Activated CD4-positive, CD25-positive, alpha-beta regulatory T cell (primary cell): ENCODE measurements around the gene CACNA1D.

Source experiments
- DNase-seq, 4 experiments: peaks; one replicate each; lab custom pipeline; 2025; lab: John Stamatoyannopoulos, UW

The CACNA1D gene

GRCh38 chr3:53715815-53716483 lies 221.5 kb downstream of the CACNA1D start:
- DNase-seq: no peak

DNA sequence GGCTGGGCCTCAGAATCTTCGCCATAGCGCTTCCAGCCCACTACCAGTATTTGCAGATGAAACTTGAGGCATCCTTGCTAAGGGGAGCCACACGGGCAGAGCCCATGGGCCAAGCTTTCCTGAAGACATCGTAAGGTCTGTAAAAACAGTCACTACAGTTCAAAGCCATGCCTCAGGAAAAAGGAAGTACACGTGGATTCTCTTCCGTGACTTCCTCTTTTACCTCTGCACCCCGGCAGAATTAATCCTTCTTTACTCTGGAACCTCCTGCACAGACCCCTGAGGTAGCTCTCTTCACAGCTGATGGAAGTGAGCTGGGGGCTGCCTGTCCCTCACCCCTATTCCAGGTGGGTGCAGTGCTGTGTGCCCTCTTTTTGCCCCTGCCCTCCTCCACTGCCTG lies 222.6 kb downstream of the CACNA1D start:
- no peak for DNase-seq

DNA sequence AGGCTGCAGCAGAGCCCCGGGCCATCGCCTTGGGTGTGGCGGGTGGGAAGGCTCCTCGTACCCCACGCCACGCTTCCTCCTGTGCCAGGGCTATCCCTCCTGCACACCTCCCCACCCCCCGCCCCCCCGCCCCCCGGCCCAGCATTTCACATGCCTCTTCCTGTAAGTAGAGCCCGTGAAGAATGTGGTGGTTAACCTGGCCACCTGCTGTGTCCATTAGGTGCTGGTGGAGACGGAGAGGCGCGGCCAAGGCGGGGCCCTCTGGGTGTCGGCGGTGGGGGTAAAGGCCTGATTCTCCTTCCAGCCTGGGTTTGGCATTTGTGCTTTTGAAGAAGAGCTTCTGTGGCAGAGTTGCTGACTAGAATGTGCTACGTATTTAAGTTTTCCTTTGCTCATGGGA lies 224.1 kb downstream of the CACNA1D start:
- no peak for DNase-seq

GRCh38 chr3:53719796-53720195 lies 225.4 kb downstream of the CACNA1D start:
- no peak for DNase-seq

DNA sequence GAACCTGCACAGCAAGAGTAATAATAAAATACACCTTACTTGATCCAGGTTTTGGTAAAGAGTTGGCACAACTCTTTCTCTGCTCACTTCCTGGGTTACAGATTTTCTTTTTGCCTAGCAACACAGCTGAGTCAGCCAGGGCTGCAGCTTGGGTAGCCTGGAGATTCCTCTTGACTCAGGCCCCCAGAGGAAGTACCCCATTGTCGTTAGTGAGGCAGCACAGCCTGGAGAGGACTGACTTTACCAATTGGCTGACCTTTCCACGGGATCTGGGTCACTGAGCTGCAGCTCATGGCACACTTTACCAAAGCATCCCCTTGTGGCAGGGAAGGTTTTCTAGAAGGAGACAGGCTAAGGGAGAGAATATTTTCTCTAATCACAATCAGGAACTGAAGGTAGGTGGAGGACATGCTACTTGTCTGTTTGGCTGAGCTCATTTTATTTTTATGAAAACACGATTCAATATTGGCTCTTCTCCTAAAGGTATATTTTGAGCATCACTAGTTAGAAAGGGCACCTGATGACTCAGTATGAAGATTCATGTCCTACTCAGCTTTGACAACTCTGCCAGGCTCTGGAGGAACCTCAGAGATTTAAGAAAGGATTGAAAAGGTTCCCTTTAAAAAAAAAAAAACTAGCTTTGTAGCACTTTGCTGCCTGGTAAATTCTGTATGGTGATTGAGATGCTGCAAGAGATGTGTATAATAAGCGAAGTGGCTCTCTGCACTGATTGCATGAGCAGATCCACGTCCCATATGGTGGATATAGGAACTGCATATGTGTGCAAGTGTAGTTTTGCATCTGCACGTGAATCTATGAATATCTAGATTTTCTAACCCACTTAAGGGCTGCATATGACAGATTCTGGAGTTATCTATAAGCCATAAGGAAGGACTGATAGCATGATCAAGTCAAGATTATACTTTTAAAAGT lies 227.0 kb downstream of the CACNA1D start:
- no peak for DNase-seq

DNA sequence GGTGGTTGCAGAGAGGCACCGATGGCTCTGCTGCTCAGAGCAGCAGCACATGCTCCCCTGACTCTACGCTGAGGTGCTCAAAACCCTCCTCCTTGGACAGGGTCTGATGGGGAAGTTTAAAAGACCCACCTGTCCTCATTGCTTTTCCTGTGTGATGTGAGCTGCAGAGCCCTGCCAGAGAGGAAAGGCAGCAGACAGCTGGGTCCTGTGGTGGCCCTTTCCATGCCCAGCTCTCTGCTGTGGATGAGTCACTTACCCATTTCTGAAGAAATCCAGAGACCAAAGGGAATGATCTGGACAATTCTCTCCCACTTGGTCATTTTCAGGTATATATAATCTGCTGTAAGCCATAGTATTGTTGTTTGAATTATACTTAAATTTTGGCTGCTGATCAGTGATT lies 230.2 kb downstream of the CACNA1D start:
- no peak for DNase-seq

DNA sequence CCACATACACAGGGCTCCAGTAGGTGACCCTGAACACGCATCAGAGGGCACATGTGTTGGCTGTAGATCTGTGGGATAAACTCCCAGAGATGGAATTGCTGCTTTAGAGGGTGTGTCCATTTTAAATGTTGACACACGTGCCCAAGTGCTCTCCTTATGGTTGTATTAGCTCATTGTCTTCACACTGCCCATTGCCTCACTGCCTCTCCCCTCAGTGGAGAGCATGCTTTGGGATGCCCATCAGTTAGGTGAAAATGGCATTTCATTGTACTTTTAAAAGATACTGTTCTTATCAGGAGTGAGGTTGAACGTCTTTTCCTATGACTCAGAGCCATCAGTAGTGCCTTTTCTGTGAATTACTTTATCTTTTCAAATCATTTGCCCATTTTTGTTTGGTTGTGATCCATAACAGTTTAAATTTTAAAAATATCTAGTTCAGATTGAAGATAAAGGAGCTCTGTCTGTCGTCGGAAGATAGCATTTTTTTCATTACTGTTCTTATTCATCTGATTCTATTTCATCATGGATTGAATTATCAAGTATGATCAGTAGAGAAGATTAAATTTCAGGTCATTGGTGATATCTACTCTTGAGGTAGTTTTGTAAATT lies 231.1 kb downstream of the CACNA1D start:
- no peak for DNase-seq

GRCh38 chr3:53726643-53727042 lies 232.2 kb downstream of the CACNA1D start:
- no peak for DNase-seq

DNA sequence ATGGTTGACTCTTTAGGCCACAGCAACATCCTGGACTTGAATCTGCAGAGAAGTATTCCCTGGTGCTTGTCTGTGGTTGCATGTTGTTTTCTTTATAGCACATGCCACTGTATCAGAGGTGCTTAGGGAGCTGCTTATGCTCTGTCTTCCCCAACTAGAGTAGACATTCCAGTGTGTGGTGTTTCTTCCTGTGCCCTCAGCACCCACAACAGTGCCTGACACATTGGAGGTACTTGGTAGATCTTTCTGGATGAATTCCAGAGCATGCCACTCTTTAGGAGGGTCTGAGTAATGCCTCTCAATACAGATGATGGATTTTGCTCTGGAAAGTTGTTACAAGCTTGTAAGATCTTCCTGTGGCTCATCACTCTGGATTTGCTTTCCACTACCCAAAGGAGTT lies 234.2 kb downstream of the CACNA1D start:
- DNase-seq: no peak

- DNase-seq: no peak
Observed at GRCh38 chr3:53729159-53729558, 234.7 kb downstream of the CACNA1D start.

DNA sequence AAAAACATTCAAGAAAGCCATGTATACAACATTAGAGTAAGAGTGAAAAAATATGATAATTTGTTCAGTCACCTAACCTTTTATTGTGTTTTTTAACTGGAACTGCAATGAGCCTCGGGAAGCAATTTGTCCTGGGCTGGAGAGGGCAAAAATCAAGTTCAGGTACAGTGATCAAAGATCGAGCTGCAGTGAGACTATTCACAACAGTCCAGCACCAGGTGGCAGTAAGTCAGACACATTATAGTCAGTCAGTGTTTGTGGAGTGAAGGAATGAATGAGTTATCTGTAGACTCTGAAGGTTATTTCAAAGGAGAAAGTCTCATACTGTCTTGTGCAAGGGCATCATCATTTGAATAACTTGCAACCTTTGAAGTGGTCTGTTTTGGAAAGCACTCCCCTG lies 235.2 kb downstream of the CACNA1D start:
- DNase-seq: no peak

GRCh38 chr3:53730576-53730975 lies 236.2 kb downstream of the CACNA1D start:
- DNase-seq: no peak

- DNase-seq: no peak
Observed at GRCh38 chr3:53731934-53732624, 237.7 kb downstream of the CACNA1D start.

DNA sequence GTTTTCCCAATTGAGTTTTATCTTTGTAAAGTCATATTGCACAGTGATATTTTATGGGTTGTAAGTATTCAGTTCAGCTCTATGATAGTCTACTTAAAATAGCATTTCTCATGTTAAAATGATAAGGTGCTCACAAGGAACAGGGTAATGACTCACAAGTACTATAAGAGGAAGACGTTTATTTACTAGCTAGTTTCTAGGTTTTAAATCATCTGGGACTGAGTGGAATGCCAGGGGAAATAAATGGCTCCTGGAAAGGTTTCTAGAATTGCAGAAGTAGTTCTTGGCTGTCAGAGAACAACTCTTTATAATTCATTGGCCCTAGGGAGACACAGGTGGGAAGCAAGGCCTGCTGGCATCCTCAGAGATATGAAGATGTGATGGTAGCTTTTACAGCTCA lies 239.0 kb downstream of the CACNA1D start:
- no peak for DNase-seq

DNA sequence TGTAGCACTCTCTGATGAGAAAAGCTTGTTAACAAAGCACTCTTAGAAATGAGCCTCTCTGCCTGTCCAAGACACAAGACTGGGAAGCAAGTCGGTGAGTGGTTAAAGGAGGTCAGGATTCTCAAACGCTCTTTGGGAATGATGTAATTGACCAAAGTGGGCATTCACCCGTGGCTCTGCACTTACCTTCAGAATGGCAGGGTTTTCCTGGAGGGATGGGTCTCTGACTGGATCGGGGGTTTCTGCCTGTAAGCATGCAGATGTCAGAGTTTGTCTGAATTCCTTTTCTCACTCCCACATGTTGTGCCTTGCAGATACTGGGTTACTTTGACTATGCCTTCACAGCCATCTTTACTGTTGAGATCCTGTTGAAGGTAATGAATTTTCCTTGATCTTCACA lies 245.6 kb downstream of the CACNA1D start:
- no peak for DNase-seq

GRCh38 chr3:53740956-53741355 lies 246.5 kb downstream of the CACNA1D start:
- DNase-seq: no peak

DNA sequence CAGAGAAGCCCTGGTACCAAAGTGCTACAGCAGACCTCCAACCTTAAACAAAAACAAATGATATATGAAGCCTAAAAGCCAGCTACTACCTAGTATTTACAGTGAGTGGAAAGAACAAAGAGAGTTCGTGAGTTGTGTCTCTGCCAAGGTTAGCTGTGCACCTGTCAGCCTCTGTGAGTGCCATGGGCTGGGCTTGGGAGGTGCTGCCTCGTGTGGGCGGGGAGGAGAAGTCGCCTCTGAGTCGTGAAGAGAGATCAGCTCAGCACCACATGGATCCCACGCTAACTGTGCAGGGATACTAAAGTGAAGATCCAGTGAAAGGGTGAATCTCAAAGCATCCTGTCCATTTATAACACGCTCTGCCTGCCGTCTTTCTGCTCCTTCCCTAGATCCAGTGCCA lies 249.9 kb downstream of the CACNA1D start:
- no peak for DNase-seq

GRCh38 chr3:53747559-53747958 lies 253.1 kb downstream of the CACNA1D start:
- no peak for DNase-seq

- no peak for DNase-seq
Observed at GRCh38 chr3:53748512-53749271, 254.3 kb downstream of the CACNA1D start.

DNA sequence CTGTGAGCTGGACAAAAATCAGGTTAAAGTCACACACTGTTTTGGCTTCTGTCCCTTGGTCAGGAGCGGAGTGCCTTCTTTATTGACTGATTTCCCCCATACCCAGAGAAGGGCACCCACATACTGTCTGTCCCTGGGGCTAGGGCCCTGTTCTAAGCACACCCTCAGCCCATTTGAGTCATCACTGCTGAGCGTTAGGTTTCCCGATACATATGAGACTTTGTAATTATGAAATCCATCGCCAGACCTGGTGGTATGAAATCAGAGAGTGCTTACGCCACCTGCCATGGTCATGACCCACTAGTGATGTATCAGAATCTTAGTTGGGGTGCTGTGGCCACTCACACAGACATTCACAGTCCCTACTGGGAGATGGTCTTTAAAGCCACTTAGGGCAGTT lies 255.0 kb downstream of the CACNA1D start:
- no peak for DNase-seq
